ENCODE data around the gene SERTAD4.
A peak's percentile ranks its signal among the peaks of the same experiment; 100 is the strongest.

SERTAD4 gene

DNA sequence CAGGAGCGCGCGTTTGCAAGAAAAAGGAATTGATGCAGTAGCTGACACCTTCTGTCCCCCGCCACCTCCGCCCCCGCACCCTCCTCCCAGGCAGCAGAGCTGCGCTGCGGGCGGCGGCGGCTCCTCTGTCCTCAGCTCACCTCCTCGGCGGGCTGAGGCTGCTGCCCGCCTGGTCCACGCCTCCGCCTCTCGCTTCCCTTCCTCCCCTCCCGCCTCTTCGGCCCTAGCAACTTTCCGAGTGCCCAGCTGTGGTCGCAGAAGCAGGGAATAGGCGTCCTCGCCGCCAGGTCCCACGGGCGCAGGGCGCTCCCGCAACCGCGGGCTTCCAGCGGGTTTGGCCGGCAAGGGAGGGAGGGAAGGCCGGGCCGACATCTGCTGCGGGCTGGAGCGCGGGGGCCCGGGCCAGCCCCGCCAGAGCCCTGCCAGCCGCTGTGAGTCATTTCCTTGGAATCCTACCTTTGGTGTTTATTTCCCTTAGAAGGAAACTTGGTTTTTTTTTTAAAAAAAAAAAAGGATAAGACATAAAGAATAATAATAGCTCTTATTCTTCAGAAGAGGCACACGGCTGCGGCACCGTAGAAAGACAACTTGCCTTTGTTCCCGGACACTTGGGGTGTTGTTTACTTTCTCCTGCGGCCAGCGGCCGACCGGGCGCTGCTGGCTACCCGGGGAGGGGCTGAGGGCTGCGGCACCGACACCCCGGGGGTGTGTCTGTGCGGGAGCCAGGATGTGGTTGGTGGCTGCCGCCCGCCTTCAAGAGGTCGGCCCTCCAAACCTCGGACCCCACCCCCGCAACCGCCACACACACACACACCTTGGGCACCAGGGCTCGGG lies 1.1 kb downstream of the SERTAD4 start:
- peak; percentile 54 for DNase-seq

DNA sequence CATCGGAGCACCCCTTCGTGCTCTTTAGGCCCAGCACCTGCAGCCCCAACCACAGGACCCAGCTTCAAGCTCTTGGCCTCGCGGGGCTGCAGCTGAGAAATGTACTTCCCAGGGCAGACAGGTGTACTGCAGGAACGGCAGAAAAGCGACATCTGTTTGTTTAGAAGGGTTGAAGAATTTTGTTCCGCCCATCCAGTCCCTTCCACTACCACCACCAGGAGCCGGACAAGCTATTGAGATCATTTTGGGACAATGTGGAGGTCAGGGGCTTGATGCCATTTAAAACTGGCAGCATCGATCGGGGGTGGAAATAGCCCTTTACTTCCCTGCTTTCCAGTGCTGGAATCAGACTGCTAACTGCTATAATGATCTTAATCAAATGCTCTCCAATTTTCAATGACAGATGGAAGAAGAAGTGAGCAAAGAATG lies 1.7 kb downstream of the SERTAD4 start:
- DNase-seq, result no peak

DNA sequence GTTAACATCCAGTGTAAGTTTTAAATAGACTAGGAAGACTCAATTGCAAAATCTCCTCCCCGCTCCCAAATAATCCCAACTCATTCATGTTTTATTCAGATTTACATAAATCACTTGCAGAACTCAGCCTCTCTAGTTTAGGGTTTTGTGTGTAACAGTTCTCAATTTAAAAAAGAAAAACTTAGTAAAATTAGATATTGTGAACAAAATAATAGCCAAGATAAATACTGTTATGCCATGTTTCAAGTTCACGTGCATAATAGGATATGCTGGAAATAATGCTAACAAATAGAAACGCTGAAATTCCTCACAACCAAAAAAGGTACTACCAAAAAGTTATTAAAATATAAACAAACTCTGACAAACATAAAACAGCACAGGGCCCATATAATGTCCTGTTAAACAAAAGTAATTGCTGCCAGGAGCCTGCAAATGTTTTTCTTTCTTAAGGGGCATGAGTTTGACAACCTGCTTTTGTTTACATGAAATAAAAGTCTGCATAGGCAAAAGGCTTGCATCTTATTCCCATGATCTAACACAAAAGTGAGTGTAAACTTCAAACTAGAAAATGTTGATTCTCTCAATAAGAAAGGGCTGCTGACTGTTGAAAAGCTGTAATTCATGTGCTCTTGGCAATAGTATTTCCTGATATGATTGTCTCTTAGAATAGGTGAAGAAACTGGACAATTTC lies 2.9 kb downstream of the SERTAD4 start:
- no peak for DNase-seq

DNA sequence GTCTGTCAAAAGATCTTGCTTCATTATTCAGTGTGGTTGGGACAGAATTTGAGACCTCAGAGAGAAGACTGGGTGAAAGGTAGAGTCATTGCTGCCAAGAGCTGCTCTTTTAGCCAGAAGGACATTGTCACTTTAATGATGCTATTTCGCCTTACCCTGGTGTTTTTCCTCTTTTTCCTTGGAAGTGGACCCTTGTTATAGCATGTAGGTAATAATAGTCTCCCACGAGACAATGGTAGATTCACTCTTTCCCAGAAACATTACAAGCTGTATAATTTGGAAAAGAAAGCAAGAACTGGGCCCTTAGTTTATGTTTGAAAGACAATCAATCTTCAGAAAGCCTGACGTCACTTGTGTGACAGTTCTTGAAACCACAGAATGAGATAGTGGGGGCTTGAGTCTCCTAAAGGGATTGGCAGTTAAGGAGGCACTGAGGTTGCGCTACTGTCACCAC lies 3.8 kb downstream of the SERTAD4 start:
- DNase-seq, result no peak

DNA sequence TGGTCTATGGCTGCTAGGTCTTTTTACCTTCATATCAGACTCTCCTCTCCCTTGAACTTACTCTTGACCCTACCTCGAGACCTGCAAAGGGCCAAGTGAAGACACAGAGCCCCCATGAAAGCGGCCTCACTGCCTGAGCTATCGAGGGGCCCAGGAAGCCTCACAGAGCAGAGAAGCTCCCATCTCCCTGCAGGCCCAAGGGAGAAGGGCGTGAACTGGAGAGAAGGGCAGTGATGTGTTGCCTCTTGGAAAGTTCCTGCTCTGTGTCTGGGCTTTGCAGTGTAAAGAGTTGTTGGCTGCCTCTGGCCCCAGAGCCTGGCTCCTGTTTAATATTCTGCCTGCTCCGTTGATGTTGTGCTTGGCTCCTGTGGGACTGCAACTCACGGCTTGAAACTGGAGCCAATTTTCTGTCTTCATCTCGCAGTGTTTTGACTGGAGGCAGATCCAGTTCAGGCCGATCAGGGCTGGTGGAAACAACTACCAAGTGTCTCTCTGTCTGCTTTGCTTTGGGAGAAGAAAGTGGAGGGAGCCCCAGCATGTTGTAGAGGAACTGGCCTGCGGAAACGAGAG lies 4.3 kb downstream of the SERTAD4 start:
- no peak for DNase-seq

DNA sequence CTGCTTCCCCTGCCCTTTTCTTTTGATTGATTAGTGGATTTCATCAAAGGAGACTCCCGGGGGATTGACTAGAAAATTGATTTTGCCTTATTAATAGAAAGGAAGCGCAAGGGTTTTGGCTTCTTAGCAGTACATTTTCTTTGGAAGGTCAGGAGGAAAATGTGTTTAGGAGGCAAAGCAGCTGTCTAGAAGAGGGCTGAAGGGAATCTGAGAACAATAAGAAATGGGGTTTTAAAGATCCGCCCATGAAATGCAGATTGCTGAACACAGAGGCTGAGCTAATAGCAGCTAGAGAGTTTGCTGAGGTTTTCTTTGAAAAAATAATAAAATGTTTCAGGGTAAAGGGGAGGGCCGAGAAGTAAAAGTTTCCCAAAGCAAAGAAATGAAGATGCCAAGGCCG lies 4.9 kb downstream of the SERTAD4 start:
- DNase-seq, result no peak

DNA sequence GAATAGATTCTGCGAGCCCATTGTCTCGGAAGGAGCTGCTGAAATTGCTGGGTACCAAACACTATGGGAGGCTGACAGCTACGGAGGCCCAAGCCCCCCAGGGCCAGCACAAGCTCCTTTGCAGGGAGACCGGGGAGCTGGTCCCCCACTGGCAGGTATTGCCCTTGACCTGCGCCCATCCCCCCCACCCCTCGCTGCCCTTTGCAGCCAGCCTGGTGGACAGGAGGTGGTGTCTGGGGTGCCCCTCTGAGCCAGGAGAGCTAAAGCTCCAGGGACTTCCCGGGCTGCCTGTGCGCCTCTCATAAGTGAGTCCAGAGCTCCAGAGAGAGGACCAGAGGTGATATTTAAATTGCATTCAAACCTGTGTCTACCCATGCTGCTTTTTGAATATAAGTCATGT lies 5.4 kb downstream of the SERTAD4 start:
- no peak for DNase-seq

DNA sequence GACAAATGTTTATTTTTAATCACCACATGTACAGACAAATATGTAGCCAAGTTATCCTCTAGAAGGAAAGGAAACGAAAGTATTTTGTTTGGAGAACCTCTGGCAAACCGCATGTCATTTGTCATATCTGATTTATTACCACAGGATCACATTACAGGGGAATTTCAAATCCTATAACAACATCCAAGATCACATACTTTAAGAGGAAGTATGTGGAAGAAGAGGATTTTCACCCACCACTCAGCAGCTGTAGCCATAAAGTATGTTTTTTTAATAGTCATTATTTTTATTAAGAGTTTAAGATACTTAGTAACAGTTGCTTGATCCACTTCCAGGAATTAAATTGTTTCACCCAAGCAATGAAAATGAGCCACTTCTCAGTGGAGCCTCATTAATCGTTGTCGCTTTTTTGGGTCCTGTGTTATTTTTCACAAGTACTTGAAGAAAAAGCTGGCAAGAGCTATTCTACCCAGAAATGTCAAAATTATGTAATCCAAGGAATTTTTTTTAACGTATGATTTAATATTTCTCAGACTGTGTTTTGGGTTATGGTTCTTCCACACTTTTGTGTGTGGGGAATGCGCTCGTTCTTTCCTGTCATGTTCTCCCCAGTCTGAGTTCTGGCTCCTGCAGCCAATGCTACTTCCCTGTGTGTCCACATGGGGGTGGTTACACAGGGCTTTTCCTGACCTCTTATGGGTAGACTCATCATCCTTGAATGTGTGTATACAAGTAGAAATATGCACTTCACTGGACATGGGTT lies 6.9 kb downstream of the SERTAD4 start:
- no peak for DNase-seq

DNA sequence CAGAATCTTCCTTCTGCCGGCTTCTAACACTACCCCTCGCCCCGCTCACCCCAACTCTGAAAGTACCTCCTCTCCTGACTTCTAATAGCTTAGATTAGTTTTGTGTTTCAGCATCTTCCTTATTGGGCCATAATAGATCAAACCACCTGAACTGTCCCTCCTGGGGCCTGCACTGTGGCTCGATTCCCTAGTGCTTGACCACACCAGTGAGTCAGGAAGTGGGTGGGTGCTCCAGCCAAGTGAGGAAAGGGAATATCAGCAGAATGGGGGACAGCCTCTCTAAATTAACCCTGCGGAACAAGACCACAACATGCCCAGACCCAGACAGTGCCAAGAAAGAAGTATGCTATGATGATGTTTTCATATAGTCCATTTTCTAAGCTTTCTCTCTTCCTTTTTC lies 8.5 kb downstream of the SERTAD4 start:
- DNase-seq, result no peak

DNA sequence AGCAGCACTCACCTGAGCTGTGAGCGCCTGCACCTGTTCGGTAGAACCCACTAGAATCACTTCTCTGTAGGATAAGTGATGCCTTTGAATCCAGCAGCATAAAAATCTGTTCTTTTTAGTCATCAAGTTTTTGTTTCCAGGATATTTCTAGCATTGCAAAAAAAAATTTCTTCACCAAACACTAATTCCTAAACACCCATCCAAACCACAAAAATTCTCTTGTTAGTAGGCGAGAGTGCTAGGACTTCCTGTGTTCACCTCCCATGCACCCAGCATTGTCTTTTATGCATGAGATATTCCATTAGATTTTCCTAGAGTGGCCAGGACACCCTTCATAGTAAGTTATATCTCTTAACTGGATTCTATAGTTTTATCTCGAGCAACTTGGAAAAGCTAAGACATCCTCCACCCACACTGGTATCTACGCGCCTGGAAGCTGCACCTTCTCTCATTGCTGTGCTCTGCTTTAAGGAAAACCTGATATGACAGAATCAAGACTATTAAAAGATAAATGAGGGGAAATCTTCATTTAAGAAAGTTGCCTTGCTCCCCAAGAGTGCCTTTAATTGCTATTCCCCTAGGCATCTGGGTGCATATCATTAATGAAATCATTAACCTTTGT lies 12.3 kb downstream of the SERTAD4 start:
- no peak for DNase-seq

DNA sequence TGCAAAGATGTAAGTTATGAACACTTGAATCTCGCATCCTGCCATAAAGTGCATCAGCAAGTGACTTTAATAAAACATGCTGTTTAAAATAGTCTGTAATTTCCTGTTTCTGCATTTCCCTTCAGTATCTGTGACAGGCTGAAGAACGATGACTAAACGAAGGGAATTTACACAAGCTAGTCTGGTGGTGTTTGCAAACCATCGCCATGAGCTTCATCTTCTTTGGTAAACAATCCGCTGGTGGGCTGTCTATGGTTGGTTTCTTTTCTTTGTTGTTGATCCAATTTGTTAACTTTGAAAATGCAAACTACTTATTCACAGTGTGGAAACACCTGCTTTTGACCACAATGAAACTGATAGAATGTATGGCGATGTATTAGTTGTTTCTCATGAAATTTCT lies 13.9 kb downstream of the SERTAD4 start:
- DNase-seq, result no peak

DNA sequence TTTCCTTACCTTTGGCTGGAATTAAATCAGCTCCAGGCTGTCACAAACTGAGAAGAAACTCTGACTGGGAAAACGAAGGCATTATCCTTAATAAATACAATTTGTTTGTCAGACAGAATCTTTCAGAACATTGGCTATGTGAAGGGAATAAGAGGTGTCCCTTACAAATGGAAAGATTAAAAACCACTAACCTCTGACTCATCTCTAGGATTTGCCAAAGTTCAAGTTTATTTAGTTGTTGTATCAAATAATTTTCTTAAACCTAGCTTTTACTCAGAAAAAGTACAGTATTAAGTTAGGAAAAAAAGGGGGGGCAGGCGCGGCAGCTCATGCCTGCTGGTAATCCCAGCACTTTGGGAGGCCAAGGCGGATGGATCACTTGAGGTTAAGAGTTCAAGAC lies 15.7 kb downstream of the SERTAD4 start:
- DNase-seq, result no peak

DNA sequence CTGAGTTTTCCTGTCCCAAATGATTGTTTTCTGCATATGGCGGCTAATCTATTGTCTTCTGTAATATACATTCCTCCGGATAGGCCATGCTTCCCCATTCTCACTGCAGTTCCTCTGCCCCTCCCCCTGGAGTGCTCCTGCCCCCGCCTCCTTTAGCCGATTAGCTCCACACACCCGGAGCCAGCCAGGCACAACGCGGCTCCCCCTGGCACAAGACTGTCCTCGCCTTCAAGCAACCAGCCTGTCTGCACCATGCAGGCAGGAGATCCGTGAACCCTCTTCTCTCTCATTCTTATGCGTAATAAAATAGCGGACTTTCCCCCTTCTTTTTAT lies 18.0 kb downstream of the SERTAD4 start:
- no peak for DNase-seq

DNA sequence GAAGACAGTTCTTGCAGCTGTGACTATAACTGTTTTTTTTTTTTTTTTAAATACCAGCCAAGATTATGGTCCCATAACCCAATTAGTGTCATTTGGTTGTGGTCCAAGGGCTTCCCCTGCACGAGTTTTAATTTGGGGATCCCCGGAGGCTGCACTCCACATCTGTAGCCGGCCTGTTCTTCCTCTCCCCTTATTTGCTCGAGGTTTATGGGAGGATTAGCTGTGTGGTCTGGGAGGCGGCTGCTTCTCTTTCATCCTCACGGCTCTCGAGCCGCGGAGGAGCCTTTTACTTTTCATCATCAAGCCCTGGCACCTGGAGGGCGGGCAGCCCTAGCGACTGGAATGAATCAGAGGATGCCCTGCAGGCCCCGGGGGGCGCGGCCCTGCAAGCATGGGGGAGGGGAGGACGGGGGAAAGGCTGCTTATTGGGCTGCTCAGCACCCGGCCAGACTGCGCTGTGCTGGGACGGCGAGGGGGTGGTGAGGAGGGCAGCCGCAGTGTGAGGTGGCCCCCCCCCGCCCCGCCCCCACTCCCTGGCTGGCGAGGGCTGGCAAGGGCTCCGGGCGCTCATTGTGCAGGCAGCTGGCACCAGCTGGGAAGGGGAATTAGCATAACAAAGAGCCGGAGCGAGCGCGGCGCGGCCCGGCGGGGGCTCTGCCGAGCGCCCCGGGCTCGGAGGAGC lies 18.5 kb downstream of the SERTAD4 start:
- peak; percentile 53 for DNase-seq

DNA sequence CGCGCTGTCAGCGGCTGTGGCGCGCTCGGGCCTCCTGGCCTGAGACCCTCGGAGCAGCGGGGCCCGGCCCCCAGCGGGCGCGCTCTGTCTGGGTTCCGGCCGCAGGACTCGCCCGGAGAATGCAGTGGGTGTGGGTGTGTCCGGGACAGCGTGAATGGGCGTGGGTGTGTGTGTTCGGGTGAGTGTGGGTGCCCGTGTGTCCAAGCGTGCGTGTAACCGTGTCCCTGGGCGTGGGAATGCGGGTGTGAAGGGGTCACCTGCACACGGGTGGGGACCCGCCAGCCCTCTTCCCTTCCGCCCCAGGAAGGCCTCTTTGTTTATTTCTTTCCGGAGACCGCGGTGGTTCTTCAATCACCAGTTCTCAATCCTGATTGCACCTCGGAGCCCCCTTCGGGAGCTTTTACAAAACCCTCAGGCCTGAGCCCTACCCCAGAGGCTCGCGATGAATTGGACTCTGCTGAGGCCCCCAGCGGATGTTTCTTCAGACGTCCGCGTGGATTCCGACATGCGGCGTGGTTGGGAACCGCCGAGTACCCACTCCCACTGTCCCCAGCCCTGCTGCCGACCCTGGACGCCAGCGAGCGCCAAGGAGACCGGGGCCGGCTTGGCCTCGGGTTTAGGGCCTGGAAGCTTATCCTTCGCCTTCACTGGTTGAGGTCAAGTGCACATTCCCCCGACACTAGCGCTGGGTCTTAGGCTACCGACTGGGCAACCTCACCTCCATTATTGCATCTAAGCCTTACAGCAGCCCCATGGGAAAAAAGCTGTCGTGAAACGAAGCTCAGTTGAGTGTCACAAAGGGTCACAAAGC lies 19.3 kb downstream of the SERTAD4 start:
- DNase-seq, result no peak

DNA sequence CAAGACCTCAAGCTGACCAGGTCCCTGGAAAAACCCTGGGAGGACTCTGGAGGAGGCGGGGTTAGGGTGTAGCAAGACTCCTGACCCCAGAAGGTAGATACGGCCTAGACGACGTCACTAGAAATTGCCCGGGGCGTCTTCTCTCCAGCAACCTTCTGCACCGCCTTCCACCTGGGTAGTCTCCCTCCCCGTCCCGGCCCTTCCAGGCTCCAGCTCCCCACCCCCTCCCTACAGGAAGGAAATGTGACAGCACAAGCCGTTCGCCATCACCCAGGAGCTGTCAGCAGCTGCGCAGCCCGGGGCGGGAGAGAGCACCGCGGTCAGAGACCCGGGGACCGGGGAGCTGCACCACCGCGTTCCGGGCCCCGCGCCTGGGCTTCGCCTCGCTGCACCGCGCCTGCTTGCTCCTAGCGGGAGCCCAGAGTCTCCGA lies 20.0 kb downstream of the SERTAD4 start:
- DNase-seq, result no peak

DNA sequence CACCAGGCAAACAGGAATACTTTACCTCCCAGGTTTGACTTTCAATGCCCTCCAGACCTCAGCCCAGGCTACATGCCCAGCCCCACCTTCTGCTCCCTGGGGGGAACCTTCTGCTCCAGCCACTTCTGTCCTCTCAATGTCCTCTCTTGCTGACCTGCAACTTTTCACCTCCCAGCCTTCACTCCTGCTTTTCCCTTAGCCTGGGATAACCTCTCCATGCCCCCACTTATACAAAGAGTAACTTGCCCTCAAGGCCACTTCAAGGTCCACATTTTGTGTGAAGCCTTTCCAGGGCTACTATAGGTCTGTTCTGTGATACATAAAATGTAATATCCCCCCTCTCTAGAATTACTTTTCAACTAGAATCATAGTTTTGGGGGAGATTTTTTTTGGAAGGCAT lies 21.7 kb downstream of the SERTAD4 start:
- no peak for DNase-seq

DNA sequence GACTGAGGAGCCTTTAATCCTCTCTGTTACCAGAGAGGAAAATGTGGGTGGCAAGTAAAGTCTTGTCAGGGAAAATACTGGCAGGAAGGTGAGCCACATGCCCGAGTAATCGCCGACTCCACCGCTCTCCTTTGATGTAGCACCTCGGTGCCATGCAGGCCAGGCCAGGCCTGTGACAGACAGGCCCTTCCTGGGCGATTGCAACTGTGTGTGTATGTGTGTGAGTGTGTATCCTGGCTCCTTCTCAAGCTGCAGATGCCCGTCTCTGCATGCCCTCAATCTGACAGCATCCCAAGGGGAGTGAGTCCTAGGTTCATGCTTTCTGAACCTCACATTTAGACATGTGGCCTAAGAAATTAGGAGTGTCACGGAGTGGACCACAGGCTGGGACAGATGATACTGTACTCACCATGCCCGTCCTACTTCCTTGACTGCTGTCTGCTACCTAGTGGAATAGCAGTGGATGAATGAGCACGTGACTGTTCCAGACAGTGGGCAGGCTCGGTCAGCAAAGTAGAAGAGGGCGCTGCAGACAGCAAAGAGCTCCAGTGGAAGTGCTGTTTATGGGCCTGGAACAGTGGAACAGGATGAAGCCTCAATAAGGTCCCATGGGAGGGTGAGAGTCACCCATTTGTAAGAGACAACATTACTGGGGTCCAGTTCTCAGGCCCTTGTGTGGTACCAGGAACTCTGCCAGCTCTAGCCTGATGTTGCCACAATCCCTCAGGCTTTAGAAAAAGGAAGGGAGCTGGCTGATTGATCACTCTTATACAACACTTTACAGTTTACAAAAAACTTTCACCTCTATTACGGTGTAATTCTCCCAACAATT lies 25.3 kb downstream of the SERTAD4 start:
- no peak for DNase-seq

DNA sequence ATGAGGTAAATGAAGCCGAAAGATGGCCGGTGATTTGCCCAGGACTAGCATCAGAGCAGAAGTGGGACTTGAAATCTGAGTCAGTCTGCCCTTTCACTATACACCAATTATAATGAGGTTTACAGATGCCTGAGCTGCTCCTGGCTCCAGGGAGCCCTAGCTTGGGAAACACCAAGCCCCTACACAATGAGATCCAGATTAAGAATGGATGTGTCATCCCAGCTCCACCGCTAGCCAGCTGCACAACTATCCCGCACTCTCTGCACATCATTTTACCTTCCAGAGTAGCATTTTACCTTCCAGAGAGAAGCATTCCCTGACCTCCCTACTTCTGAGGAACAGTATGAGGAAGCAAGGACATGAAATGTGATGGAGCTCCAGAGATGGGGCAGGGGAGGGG lies 27.0 kb downstream of the SERTAD4 start:
- no peak for DNase-seq

DNA sequence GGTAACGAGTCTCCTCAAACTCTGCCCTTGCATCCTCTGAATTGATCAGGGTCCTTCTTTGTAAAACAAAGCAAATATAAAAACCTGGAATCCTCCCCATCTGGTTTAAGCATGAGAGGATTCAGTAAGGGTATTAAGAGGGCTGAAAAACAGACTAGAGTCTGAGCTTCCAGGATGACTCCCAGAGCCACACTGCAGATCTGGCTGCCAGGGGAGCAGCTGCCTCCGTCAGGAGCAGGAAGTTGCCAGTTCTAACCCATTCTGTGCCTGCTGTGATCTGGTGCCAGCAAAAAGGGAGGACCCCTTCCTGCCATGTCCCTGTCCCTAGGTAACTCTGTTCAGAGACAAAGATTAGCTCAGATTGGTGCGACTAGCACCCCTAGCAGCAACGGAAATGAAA lies 27.5 kb downstream of the SERTAD4 start:
- DNase-seq, result no peak

Measured in stimulated activated CD8-positive, alpha-beta memory T cell treated with anti-CD3 and anti-CD28 coated beads, Interleukin-4, amount 100 ng/mL, for 48 hours (primary cell).